Epithelial cell of prostate (primary cell): ENCODE results near the gene DNM2.

ENCODE experiments used
- DNase-seq: peaks from one replicate; pipeline ENCODE4 v3.0.0-alpha.2; 2011; ENCODE audit warnings: low read depth, low spot score
- H3K27ac ChIP-seq: fragments of 450-650 bp; 2 replicates; pipeline ENCODE4 v1.5.1; 2017; ENCODE audit warnings: mild to moderate bottlenecking

Gene DNM2

GRCh38 chr19:10688545-10689280 lies 29.2 kb upstream of the DNM2 start:
- DNase-seq = no peak
- H3K27ac ChIP-seq = no peak overlapping the region

- no peak overlapping the region for H3K27ac ChIP-seq
- no peak for DNase-seq
Observed at GRCh38 chr19:10690341-10690781, 27.5 kb upstream of the DNM2 start.

- DNase-seq = no peak
- no peak overlapping the region for H3K27ac ChIP-seq
Observed at GRCh38 chr19:10691178-10691881, 26.5 kb upstream of the DNM2 start.

- no peak overlapping the region for H3K27ac ChIP-seq
- no peak for DNase-seq
Observed at GRCh38 chr19:10691883-10692282, 26.0 kb upstream of the DNM2 start.

GRCh38 chr19:10692673-10693264 lies 25.1 kb upstream of the DNM2 start:
- no peak overlapping the region for H3K27ac ChIP-seq
- DNase-seq = no peak

GRCh38 chr19:10694706-10695307 lies 23.1 kb upstream of the DNM2 start:
- no peak overlapping the region for H3K27ac ChIP-seq
- no peak for DNase-seq

- peak; percentile 61 for DNase-seq
- H3K27ac ChIP-seq = no peak overlapping the region
Observed at GRCh38 chr19:10695401-10696398, 22.2 kb upstream of the DNM2 start.

- DNase-seq = no peak
- no peak overlapping the region for H3K27ac ChIP-seq
Observed at GRCh38 chr19:10699650-10700335, 18.1 kb upstream of the DNM2 start.

GRCh38 chr19:10701955-10702525 lies 15.8 kb upstream of the DNM2 start:
- H3K27ac ChIP-seq = no peak overlapping the region
- no peak for DNase-seq

- DNase-seq = no peak
- H3K27ac ChIP-seq = no peak overlapping the region
Observed at GRCh38 chr19:10706990-10707389, 10.9 kb upstream of the DNM2 start.

- no peak overlapping the region for H3K27ac ChIP-seq
- DNase-seq = no peak
Observed at GRCh38 chr19:10707440-10707839, 10.4 kb upstream of the DNM2 start.

- H3K27ac ChIP-seq = no peak overlapping the region
- DNase-seq = no peak
Observed at GRCh38 chr19:10708291-10708690, 9.6 kb upstream of the DNM2 start.

GRCh38 chr19:10712045-10712444 lies 5.8 kb upstream of the DNM2 start:
- no peak overlapping the region for H3K27ac ChIP-seq

GRCh38 chr19:10712754-10713153 lies 5.1 kb upstream of the DNM2 start:
- DNase-seq = no peak
- H3K27ac ChIP-seq = no peak overlapping the region

More at GRCh38 chr19:10712045-10712444, 5.8 kb upstream of the DNM2 start:
- no peak for DNase-seq

GRCh38 chr19:10713317-10713716 lies 4.6 kb upstream of the DNM2 start:
- H3K27ac ChIP-seq = no peak overlapping the region

GRCh38 chr19:10717054-10717355 lies 874 bp upstream of the DNM2 start:
- DNase-seq = no peak
- no peak overlapping the region for H3K27ac ChIP-seq

More at GRCh38 chr19:10713317-10713716, 4.6 kb upstream of the DNM2 start:
- no peak for DNase-seq

GRCh38 chr19:10718205-10719196 lies 622 bp downstream of the DNM2 start:
- DNase-seq = no peak
- H3K27ac ChIP-seq = peak overlapping the region; percentile 78

GRCh38 chr19:10719466-10719961 lies 1.6 kb downstream of the DNM2 start:
- DNase-seq = no peak

More at GRCh38 chr19:10719466-10719961, 1.6 kb downstream of the DNM2 start:
- no peak overlapping the region for H3K27ac ChIP-seq
